Thyroid gland (tissue), 4 donors: Measurements from ENCODE around the gene IP6K3.

ENCODE experiments used
- POLR2A ChIP-seq, 2 donors: fragments of 450-650 bp; IDR thresholded peaks; one replicate each; pipeline ENCODE4 v1.6.1; 2017; ENCODE audit warnings: antibody characterized with exemption in 2 of 2, mild to moderate bottlenecking in 2 of 2, moderate library complexity in 1 of 2
- TF ChIP-seq, protein P1 (sequence below), 6 experiments: fragments of 200-600 bp in 3 of 6; fragments of 450-650 bp in 3 of 6; sonication (generic) in 3 of 6; IDR thresholded peaks; one replicate each; pipeline ENCODE4 v1.5.1; 2016 to 2019; ENCODE audit warnings: antibody characterized with exemption in 6 of 6, mild to moderate bottlenecking in 2 of 6, inconsistent platforms in 1 of 6, moderate library complexity in 1 of 6

DNA sequence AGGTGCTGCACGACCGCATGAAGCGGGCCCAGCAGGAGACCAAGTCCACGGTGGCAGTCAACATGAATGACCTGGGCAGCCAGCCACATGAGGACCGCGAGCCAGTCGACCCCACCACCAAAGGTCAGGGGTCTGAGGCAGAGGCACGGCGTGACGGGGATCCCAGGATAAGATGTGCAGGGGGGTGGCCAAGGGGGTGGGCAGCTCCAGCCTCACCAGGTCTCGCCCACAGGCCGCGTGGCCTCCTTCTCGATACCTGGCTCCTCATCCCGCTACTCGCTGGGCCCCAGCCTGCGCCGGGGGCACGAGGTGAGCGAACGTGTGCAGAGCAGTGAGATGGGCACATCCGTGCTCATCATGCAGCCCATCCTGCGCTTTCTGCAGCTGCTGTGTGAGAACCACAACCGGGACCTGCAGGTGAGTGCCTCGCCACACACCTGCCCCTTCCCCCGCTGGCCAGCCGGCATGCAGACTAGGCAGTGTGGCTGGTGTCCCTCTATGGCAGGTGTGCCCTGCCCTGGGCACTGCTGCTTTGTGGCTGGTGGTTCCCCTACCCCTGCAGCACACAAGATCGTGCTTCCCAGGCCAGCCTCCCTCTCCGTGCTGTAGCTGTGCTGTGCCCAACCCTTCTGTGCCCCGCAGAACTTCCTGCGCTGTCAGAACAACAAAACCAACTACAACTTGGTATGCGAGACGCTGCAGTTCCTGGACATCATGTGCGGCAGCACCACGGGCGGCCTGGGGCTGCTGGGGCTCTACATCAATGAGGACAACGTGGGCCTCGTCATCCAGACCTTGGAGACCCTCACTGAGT is 61.1 kb downstream of the IP6K3 start:
- no peak for TF ChIP-seq POLR2A (IDR thresholded peaks at IDR 0.05)
- TF ChIP-seq, protein P1, sequence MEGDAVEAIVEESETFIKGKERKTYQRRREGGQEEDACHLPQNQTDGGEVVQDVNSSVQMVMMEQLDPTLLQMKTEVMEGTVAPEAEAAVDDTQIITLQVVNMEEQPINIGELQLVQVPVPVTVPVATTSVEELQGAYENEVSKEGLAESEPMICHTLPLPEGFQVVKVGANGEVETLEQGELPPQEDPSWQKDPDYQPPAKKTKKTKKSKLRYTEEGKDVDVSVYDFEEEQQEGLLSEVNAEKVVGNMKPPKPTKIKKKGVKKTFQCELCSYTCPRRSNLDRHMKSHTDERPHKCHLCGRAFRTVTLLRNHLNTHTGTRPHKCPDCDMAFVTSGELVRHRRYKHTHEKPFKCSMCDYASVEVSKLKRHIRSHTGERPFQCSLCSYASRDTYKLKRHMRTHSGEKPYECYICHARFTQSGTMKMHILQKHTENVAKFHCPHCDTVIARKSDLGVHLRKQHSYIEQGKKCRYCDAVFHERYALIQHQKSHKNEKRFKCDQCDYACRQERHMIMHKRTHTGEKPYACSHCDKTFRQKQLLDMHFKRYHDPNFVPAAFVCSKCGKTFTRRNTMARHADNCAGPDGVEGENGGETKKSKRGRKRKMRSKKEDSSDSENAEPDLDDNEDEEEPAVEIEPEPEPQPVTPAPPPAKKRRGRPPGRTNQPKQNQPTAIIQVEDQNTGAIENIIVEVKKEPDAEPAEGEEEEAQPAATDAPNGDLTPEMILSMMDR (IDR thresholded peaks at IDR 0.05) = no peak
